Kidney (tissue), 22 donors: ENCODE results near the gene NHS. TPM values are rescaled to one million over a fixed set of nuclear protein-coding genes. Genes with fewer than 3 reads are reported as not detected.

Experiments
- DNase-seq, 5 donors: peaks; one replicate each; pipeline ENCODE4 v3.0.0-alpha.2; 2013 to 2020
- FAIRE-seq: peaks from 2 replicates; lab custom pipeline; 2012; peaks lifted over from hg19 to GRCh38; lab: Jason Lieb, UNC
- H3K27ac ChIP-seq, 2 donors: one replicate each; pipeline ENCODE4 v1.7.0; 2013; ENCODE audit warnings: low read depth in 2 of 2, low read length in 2 of 2, inconsistent platforms in 1 of 2
- H3K27me3 ChIP-seq: one replicate; pipeline ENCODE4 v1.7.1; 2013; ENCODE audit warnings: low read length, inconsistent platforms; ENCODE audit not compliant: control insufficient read depth, insufficient read depth
- H3K36me3 ChIP-seq, 3 donors: one replicate each; pipeline versions ENCODE4 v1.7.0 to v1.7.1; 2013; ENCODE audit warnings: low read length in 3 of 3, control low read depth in 1 of 3, inconsistent platforms in 1 of 3; ENCODE audit not compliant: insufficient read depth in 3 of 3, control insufficient read depth in 2 of 3
- H3K4me1 ChIP-seq, 3 donors: one replicate each; pipeline versions ENCODE4 v1.7.0 to v1.7.1; 2013; ENCODE audit warnings: low read length in 3 of 3, inconsistent platforms in 1 of 3, low read depth in 1 of 3; ENCODE audit not compliant: control insufficient read depth in 2 of 3, insufficient read depth in 2 of 3
- H3K4me3 ChIP-seq, 3 donors: one replicate each; pipeline versions ENCODE4 v1.7.0 to v1.8.1; 2013; ENCODE audit warnings: low read length in 3 of 3, control low read depth in 1 of 3, inconsistent platforms in 1 of 3
- H3K9ac ChIP-seq, 3 donors: one replicate each; pipeline versions ENCODE4 v1.7.0 to v1.7.1; 2013; ENCODE audit warnings: low read length in 3 of 3, control low read depth in 1 of 3, inconsistent platforms in 1 of 3
- H3K9me3 ChIP-seq, 3 donors: one replicate each; pipeline versions ENCODE4 v1.7.0 to v1.7.1; 2013; ENCODE audit warnings: low read length in 3 of 3, control low read depth in 1 of 3, inconsistent platforms in 1 of 3; ENCODE audit not compliant: control insufficient read depth in 2 of 3, insufficient read depth in 1 of 3
- intact Hi-C: fragments of 100-400 bp; cut with DNase I; formaldehyde crosslinking; loops from one replicate; pipeline ENCODE4 v1.11.1; 2022
- long read RNA-seq, 10 donors: library from polyadenylated mRNA in 1 of 10; unstranded in 1 of 10; transcript quantifications; one replicate each; pipeline ENCODE4 v2.0.0 and lab custom pipeline, GENCODE V29; 2021 to 2026
- polyA plus RNA-seq: library from polyadenylated mRNA; stranded (reverse); fragments of 350-450 nt; fragmentation: Illumina TruSeq; extraction: RNeasy Lipid Tissue Mini Kit (QIAGEN cat#74804); gene quantifications from one replicate; pipeline ENCODE4 v1.2.3, GENCODE V29; 2014; ENCODE audit warnings: low read depth, low replicate concordance; ENCODE audit not compliant: insufficient read depth
- total RNA-seq: library from RNA; stranded (reverse); fragmentation: NEBNext Ultra II Directional; extraction: Animal tissue kit (Norgen Biotek cat#: 25700); gene quantifications from one replicate; pipeline ENCODE4 v1.2.1, GENCODE V29; 2021
- TF ChIP-seq, protein P1 (sequence below): IDR thresholded peaks from 3 replicates; pipeline ENCODE4 v1.5.1; 2012; ENCODE audit warnings: mild to moderate bottlenecking, moderate library complexity, borderline replicate concordance; ENCODE audit not compliant: insufficient read depth; ENCODE audit errors: extremely low read depth
- donor health status: control.
- donor health status: control.
- donor health status: control.
- donor health status: control.
- donor health status: control.
- donor health status: DM: yes; HTN: yes; CAD: no.
- donor health status: Normal renal cell carcinoma (clear cell type).

Gene NHS
- 28.9 TPM for total RNA-seq
- 3.1 TPM for polyA plus RNA-seq
- long read RNA-seq, donor 1, partial matches to known transcripts = 5 of 5 reads
- long read RNA-seq, donor 1, other reads (novel, unspliced or antisense) = 0 of 5 reads
- long read RNA-seq, donor 2 = 0 reads
- long read RNA-seq, donor 3 = 0 reads
- long read RNA-seq, donor 4 = 0 reads
- long read RNA-seq, donor 5 = 0 reads
- long read RNA-seq, donor 6 = 0 reads
- long read RNA-seq, donor 7, partial matches to known transcripts = 6 of 18 reads
- long read RNA-seq, donor 7, other reads (novel, unspliced or antisense) = 12 of 18 reads
- long read RNA-seq, donor 8 = 0 reads
- long read RNA-seq, donor 9 = 0 reads
- long read RNA-seq, donor 10, partial matches to known transcripts = 8 of 8 reads
- long read RNA-seq, donor 10, other reads (novel, unspliced or antisense) = 0 of 8 reads

DNA sequence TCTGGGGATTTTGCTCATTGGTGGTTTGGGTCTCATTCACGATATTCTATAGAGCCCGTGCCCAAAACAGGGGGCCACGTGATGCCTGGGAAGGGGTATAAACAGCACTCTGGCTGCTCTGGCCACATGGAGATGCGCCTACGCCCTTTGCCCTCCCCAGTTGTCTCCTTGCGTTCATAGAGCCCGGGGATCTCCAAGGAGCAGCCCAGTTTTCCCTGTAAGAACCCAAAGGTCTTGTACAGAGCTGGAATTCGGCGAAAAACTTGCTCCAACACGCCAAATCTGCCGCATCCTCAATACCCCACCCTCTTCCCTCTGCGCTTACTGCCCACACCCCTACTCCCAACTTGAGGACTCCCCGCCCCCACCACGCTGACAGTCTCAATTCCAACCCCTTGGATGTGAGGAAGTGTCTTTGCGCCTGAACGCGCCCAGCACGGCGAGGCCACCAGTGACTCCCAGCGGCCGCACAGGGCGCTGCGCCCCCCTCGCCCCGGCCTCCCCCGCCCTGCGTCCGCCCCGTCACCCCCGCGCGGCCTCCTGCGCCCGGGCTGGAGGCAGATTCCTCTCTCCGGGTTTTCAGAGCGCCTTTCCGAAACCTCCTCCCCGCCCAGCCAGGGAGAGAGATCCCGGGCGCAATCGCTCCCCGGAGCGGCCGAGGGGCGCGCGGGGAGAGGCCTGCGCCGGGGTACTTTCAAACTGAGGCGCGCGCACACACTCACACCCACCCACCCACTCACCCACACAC is at the start of gene NHS:
TSS of gene NHS (plus strand) at position 582 of the 748 bp plus-strand sequence. CDS start 558 bp downstream, outside the sequence.
- H3K9ac ChIP-seq = peak within 1 kb of the TSS; percentile 30 to 73 (median 58)
- TF ChIP-seq, protein P1, sequence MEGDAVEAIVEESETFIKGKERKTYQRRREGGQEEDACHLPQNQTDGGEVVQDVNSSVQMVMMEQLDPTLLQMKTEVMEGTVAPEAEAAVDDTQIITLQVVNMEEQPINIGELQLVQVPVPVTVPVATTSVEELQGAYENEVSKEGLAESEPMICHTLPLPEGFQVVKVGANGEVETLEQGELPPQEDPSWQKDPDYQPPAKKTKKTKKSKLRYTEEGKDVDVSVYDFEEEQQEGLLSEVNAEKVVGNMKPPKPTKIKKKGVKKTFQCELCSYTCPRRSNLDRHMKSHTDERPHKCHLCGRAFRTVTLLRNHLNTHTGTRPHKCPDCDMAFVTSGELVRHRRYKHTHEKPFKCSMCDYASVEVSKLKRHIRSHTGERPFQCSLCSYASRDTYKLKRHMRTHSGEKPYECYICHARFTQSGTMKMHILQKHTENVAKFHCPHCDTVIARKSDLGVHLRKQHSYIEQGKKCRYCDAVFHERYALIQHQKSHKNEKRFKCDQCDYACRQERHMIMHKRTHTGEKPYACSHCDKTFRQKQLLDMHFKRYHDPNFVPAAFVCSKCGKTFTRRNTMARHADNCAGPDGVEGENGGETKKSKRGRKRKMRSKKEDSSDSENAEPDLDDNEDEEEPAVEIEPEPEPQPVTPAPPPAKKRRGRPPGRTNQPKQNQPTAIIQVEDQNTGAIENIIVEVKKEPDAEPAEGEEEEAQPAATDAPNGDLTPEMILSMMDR = peak; percentile 17
- intact Hi-C loops = no loop called here
- H3K27ac ChIP-seq = peak within 1 kb of the TSS; percentile 80 to 86
- H3K4me1 ChIP-seq = no peaks in the 10 kb centered on the region
- no peaks in the 10 kb centered on the region for H3K9me3 ChIP-seq
- H3K4me3 ChIP-seq = peak within 1 kb of the TSS; percentile 68 to 86 (median 82)
- FAIRE-seq (no peak), DNase-seq (peak; percentile 84 to 92 (median 85))
- H3K27me3 ChIP-seq = no peaks in the 10 kb centered on the region
- no peaks in the 10 kb centered on the region for H3K36me3 ChIP-seq

DNA sequence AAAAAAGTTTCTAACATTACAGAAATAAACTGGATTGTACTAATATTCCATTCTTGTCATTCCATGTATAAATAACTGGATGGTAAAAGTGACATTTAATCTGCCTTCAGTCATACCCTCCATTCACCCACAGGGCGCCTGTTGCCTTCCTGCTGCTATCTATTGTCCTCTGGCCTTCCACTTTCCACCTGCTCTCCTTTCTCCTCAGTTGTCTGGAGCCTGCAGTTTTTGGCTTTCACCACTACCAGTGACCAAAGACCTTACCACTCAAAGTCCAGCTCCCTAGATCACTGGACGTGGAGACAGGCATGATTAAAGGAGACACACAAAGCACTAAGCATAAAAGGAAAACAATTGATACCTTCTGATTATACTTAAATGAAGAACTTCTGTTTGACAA is 46.2 kb upstream of the NHS start:
- Histone ChIP-seq H3K36me3 (no peaks in the 10 kb centered on the region), H3K4me3 (no peak overlapping the region), H3K9ac (no peak overlapping the region), H3K9me3 (no peaks in the 10 kb centered on the region), H3K27me3 (no peaks in the 10 kb centered on the region), H3K27ac (no peak overlapping the region), H3K4me1 (no peaks in the 10 kb centered on the region)
- TF ChIP-seq, protein P1 = no peak
- intact Hi-C loops = no loop called here
- DNase-seq = no peak
- no peak for FAIRE-seq

DNA sequence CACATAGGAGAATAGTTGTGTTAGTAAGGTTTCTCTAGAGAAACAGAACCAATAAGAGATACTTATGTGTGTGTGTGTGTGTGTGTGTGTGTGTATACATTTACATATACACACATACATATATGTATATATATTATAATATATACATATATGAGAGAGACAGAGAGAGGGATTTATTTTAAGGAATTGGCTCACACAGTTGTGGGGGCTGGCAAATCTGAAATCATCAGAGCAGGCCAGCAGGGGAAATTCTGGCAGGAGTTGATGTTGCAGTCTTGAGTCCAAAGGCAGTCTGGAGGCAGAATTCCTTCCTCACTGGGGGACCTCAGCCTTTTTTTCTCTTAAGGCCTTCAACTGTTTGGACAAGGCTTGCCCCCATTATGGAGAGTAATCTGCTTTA is 38.6 kb upstream of the NHS start:
- Histone ChIP-seq H3K27ac (no peak overlapping the region), H3K9ac (no peak overlapping the region), H3K9me3 (no peaks in the 10 kb centered on the region), H3K4me1 (no peaks in the 10 kb centered on the region), H3K36me3 (no peaks in the 10 kb centered on the region), H3K4me3 (no peak overlapping the region), H3K27me3 (no peaks in the 10 kb centered on the region)
- FAIRE-seq (no peak), DNase-seq (no peak)
- TF ChIP-seq, protein P1 = no peak
- intact Hi-C loops = no loop called here
